GM23338 (cell line): ENCODE data around the gene MPP4. TPM values are rescaled to one million over a fixed set of nuclear protein-coding genes. Genes with fewer than 3 reads are reported as not detected.

Source experiments
- ATAC-seq: fragments of 200-7000 bp; cut with Tn5 transposase; 3 replicates; pipeline ENCODE4 v1.9.1; 2020
- DNase-seq: peaks from one replicate; pipeline ENCODE4 v3.0.0-alpha.2; 2015; ENCODE audit warnings: low spot score
- H2AFZ ChIP-seq: fragments of 200-600 bp; sonication (generic); 2 replicates; pipeline ENCODE4 v1.8.0; 2016; ENCODE audit warnings: antibody characterized with exemption, mild to moderate bottlenecking, moderate library complexity
- H3F3A ChIP-seq: fragments of 200-600 bp; sonication (generic); replicated peaks from 2 replicates; pipeline ENCODE4 v1.8.0; 2017; ENCODE audit warnings: antibody characterized with exemption, mixed run types, low read depth
- H3K27ac ChIP-seq: fragments of 200-600 bp; sonication (generic); 2 replicates; pipeline ENCODE4 v1.6.1; 2016; ENCODE audit warnings: low read depth
- H3K27me3 ChIP-seq: fragments of 200-600 bp; sonication (generic); 2 replicates; pipeline ENCODE4 v1.8.0; 2016; ENCODE audit warnings: mild to moderate bottlenecking, mixed run types, moderate library complexity; ENCODE audit not compliant: insufficient read depth
- H3K36me3 ChIP-seq: fragments of 200-600 bp; sonication (generic); 2 replicates; pipeline ENCODE4 v1.8.0; 2016; ENCODE audit warnings: mild to moderate bottlenecking; ENCODE audit not compliant: insufficient read depth
- H3K4me1 ChIP-seq: fragments of 200-600 bp; sonication (generic); 2 replicates; pipeline ENCODE4 v1.8.0; 2016; ENCODE audit warnings: mild to moderate bottlenecking, moderate library complexity; ENCODE audit not compliant: insufficient read depth
- H3K4me2 ChIP-seq: fragments of 200-600 bp; sonication (generic); 2 replicates; pipeline ENCODE4 v1.7.1; 2017; ENCODE audit warnings: mixed run types
- H3K4me3 ChIP-seq: fragments of 200-600 bp; sonication (generic); 2 replicates; pipeline ENCODE4 v1.6.1; 2016; ENCODE audit warnings: mixed run types
- H3K79me2 ChIP-seq: fragments of 200-600 bp; sonication (generic); replicated peaks from 2 replicates; pipeline ENCODE4 v1.8.0; 2017; ENCODE audit warnings: mild to moderate bottlenecking; ENCODE audit not compliant: insufficient read depth
- H3K9me2 ChIP-seq: fragments of 200-600 bp; sonication (generic); 2 replicates; pipeline ENCODE4 v1.8.0; 2017; ENCODE audit not compliant: insufficient read depth
- H4K20me1 ChIP-seq: fragments of 200-600 bp; sonication (generic); replicated peaks from 2 replicates; pipeline ENCODE4 v1.8.0; 2017; ENCODE audit warnings: mild to moderate bottlenecking; ENCODE audit not compliant: insufficient read depth
- H3K27ac Mint-ChIP-seq: 2 replicates; pipeline ENCODE4 v1.8.0; 2020; ENCODE audit warnings: inconsistent platforms, mild to moderate bottlenecking, moderate library complexity, mixed read lengths
- H3K27me3 Mint-ChIP-seq: 3 replicates; pipeline ENCODE4 v1.8.0; 2022; ENCODE audit warnings: low read depth, mild to moderate bottlenecking, moderate library complexity, mixed read lengths, inconsistent platforms; ENCODE audit not compliant: insufficient read depth, poor library complexity
- H3K36me3 Mint-ChIP-seq: 3 replicates; pipeline ENCODE4 v1.8.0; 2021; ENCODE audit warnings: low read depth, mild to moderate bottlenecking, inconsistent platforms, moderate library complexity, mixed read lengths
- H3K4me1 Mint-ChIP-seq: 3 replicates; pipeline ENCODE4 v1.8.0; 2020; ENCODE audit warnings: mild to moderate bottlenecking, inconsistent platforms, mixed read lengths
- H3K4me3 Mint-ChIP-seq: 3 replicates; pipeline ENCODE4 v1.8.0; 2021; ENCODE audit warnings: moderate library complexity, mild to moderate bottlenecking, inconsistent platforms, mixed read lengths
- H3K9me3 Mint-ChIP-seq: 3 replicates; pipeline ENCODE4 v1.8.0; 2020; ENCODE audit warnings: moderate library complexity, mild to moderate bottlenecking, inconsistent platforms, mixed read lengths
- CREB1 ChIP-seq: fragments of 250-450 bp; sonication (Bioruptor Pico); IDR thresholded peaks from 2 replicates; pipeline ENCODE4 v1.5.0; 2020; ENCODE audit warnings: low read depth, mild to moderate bottlenecking, moderate library complexity
- EZH2 ChIP-seq: fragments of 200-600 bp; sonication (generic); IDR thresholded peaks from one replicate; pipeline ENCODE4 v1.8.0; 2017; ENCODE audit warnings: antibody characterized with exemption, mild to moderate bottlenecking, low read depth; ENCODE audit not compliant: unreplicated experiment
- EZH2phosphoT487 ChIP-seq: fragments of 200-600 bp; sonication (generic); IDR thresholded peaks from one replicate; pipeline ENCODE4 v1.8.1; 2018; ENCODE audit warnings: antibody characterized with exemption; ENCODE audit not compliant: unreplicated experiment
- JUNB ChIP-seq: IDR thresholded peaks from one replicate; pipeline ENCODE4 v1.6.1; 2016; ENCODE audit warnings: antibody characterized with exemption; ENCODE audit not compliant: unreplicated experiment
- NANOG ChIP-seq: IDR thresholded peaks from 2 replicates; pipeline ENCODE4 v1.6.1; 2016; ENCODE audit warnings: antibody characterized with exemption, borderline replicate concordance
- POLR2AphosphoS5 ChIP-seq: IDR thresholded peaks from 2 replicates; pipeline ENCODE4 v1.6.1; 2016; ENCODE audit warnings: antibody characterized with exemption, low read depth
- STAT1 ChIP-seq: IDR thresholded peaks from one replicate; pipeline ENCODE4 v1.6.1; 2016; ENCODE audit warnings: antibody characterized with exemption; ENCODE audit not compliant: unreplicated experiment
- ZNF114 ChIP-seq: fragments of 250-450 bp; sonication (Bioruptor Pico); IDR thresholded peaks from 2 replicates; pipeline ENCODE4 v1.5.0; 2020; ENCODE audit warnings: mild to moderate bottlenecking, moderate library complexity
- ZNF331 ChIP-seq: fragments of 250-450 bp; sonication (Bioruptor Pico); IDR thresholded peaks from 2 replicates; pipeline ENCODE4 v1.5.0; 2020; ENCODE audit warnings: low read depth, mild to moderate bottlenecking, moderate library complexity
- polyA plus RNA-seq: library from polyadenylated mRNA; unstranded; fragments of >200 nt; fragmentation: Nextera tagmentation; extraction: Ambion mirVana; gene quantifications from 2 replicates; pipeline ENCODE4 v1.2.1, GENCODE V29; 2016
- total RNA-seq: library from RNA; depleted of rRNA; stranded (reverse); fragments of >200 nt; shearing (Covaris generic); gene quantifications from 2 replicates; pipeline ENCODE4 v1.2.3, GENCODE V29; 2014
- TF ChIP-seq, protein P1 (sequence below): IDR thresholded peaks from one replicate; pipeline ENCODE4 v1.6.1; 2018; ENCODE audit warnings: antibody characterized with exemption; ENCODE audit not compliant: unreplicated experiment
- TF ChIP-seq, protein P2 (sequence below): fragments of 250-450 bp; sonication (Bioruptor Pico); IDR thresholded peaks from 2 replicates; pipeline ENCODE4 v1.5.0; 2020; ENCODE audit warnings: mild to moderate bottlenecking, moderate library complexity
- TF ChIP-seq, protein P3 (sequence below): IDR thresholded peaks from 2 replicates; pipeline ENCODE4 v1.6.1; 2016; ENCODE audit warnings: antibody characterized with exemption

The MPP4 gene
- total and polyA plus RNA-seq, 2 experiments from 2014 or later: not detected

DNA sequence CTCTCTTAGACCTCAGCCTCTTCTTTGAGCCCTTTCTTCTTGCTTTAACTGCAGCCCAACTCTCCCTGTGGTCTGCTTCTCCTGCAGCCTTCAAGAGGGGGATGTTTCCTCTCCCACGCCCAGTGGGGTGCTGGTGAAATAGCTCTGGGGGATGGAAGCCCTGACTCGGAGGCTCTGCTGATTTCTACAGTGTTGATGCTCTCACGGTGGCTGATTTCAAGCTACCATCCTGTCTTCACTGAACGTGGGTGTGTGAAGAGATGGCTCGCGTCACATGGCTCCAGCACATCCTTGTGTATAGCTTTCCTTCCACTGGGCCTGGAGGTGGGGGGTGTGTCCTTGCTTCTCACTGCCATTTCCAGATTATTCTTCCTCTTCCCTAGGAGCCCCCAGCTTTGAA is 20.0 kb downstream of the MPP4 start (continued):
- TF ChIP-seq, protein P1, sequence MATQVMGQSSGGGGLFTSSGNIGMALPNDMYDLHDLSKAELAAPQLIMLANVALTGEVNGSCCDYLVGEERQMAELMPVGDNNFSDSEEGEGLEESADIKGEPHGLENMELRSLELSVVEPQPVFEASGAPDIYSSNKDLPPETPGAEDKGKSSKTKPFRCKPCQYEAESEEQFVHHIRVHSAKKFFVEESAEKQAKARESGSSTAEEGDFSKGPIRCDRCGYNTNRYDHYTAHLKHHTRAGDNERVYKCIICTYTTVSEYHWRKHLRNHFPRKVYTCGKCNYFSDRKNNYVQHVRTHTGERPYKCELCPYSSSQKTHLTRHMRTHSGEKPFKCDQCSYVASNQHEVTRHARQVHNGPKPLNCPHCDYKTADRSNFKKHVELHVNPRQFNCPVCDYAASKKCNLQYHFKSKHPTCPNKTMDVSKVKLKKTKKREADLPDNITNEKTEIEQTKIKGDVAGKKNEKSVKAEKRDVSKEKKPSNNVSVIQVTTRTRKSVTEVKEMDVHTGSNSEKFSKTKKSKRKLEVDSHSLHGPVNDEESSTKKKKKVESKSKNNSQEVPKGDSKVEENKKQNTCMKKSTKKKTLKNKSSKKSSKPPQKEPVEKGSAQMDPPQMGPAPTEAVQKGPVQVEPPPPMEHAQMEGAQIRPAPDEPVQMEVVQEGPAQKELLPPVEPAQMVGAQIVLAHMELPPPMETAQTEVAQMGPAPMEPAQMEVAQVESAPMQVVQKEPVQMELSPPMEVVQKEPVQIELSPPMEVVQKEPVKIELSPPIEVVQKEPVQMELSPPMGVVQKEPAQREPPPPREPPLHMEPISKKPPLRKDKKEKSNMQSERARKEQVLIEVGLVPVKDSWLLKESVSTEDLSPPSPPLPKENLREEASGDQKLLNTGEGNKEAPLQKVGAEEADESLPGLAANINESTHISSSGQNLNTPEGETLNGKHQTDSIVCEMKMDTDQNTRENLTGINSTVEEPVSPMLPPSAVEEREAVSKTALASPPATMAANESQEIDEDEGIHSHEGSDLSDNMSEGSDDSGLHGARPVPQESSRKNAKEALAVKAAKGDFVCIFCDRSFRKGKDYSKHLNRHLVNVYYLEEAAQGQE: no peak
- TF ChIP-seq JUNB (no peak), CREB1 (CRISPR knock-in tag) (no peak)

DNA sequence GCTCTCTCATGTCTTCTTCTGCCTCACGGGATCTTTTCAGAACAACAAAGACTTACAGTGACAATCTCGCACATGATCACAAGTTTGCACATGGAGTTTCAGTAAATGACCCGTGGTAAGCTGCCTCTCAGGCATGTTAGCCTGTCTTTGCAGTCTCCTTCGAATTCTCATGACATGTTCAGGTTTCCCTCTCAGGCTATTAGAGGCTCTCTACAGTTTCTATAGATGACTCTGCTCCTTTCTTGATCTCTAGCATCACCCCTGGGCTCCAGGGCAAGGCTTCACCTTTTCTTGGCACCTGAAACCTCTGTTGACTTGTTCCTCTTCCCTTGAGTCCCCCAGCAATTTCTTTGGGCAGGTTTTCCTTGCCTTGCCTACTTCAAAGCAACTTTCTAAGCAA is 23.0 kb downstream of the MPP4 start:
- Histone ChIP-seq H3K36me3 (no peaks in the 10 kb centered on the region), H3K27me3 (no peaks in the 10 kb centered on the region), H3K4me1 (peaks cover 8% of the 10 kb centered on the region), H3K27ac (no peak overlapping the region), H2AFZ (peak overlapping the region; percentile 17; the same call in 1 of the 2 replicates), H4K20me1 (no peaks in the 10 kb centered on the region), H3K9me2 (0 out of 2 replicates have a peak, but pooled peaks cover 2% of the 10 kb centered on the region), H3K4me2 (no peak overlapping the region), H3K4me3 (no peak overlapping the region), H3K79me2 (no peaks in the 10 kb centered on the region), H3F3A (no peaks in the 10 kb centered on the region)
- Mint-ChIP-seq H3K9me3 (no peaks in the 10 kb centered on the region), H3K36me3 (no peaks in the 10 kb centered on the region), H3K4me1 (peaks cover 18% of the 10 kb centered on the region), H3K4me3 (no peak overlapping the region), H3K27me3 (peaks cover 4% of the 10 kb centered on the region), H3K27ac (no peak overlapping the region)
- DNase-seq (no peak), ATAC-seq (no peak)
- TF ChIP-seq POLR2AphosphoS5 (no peak), CREB1 (CRISPR knock-in tag) (no peak), ZNF114 (no peak), EZH2 (no peak), EZH2phosphoT487 (no peak), NANOG (no peak), JUNB (no peak), ZNF331 (no peak), STAT1 (no peak)
- TF ChIP-seq, protein P2, sequence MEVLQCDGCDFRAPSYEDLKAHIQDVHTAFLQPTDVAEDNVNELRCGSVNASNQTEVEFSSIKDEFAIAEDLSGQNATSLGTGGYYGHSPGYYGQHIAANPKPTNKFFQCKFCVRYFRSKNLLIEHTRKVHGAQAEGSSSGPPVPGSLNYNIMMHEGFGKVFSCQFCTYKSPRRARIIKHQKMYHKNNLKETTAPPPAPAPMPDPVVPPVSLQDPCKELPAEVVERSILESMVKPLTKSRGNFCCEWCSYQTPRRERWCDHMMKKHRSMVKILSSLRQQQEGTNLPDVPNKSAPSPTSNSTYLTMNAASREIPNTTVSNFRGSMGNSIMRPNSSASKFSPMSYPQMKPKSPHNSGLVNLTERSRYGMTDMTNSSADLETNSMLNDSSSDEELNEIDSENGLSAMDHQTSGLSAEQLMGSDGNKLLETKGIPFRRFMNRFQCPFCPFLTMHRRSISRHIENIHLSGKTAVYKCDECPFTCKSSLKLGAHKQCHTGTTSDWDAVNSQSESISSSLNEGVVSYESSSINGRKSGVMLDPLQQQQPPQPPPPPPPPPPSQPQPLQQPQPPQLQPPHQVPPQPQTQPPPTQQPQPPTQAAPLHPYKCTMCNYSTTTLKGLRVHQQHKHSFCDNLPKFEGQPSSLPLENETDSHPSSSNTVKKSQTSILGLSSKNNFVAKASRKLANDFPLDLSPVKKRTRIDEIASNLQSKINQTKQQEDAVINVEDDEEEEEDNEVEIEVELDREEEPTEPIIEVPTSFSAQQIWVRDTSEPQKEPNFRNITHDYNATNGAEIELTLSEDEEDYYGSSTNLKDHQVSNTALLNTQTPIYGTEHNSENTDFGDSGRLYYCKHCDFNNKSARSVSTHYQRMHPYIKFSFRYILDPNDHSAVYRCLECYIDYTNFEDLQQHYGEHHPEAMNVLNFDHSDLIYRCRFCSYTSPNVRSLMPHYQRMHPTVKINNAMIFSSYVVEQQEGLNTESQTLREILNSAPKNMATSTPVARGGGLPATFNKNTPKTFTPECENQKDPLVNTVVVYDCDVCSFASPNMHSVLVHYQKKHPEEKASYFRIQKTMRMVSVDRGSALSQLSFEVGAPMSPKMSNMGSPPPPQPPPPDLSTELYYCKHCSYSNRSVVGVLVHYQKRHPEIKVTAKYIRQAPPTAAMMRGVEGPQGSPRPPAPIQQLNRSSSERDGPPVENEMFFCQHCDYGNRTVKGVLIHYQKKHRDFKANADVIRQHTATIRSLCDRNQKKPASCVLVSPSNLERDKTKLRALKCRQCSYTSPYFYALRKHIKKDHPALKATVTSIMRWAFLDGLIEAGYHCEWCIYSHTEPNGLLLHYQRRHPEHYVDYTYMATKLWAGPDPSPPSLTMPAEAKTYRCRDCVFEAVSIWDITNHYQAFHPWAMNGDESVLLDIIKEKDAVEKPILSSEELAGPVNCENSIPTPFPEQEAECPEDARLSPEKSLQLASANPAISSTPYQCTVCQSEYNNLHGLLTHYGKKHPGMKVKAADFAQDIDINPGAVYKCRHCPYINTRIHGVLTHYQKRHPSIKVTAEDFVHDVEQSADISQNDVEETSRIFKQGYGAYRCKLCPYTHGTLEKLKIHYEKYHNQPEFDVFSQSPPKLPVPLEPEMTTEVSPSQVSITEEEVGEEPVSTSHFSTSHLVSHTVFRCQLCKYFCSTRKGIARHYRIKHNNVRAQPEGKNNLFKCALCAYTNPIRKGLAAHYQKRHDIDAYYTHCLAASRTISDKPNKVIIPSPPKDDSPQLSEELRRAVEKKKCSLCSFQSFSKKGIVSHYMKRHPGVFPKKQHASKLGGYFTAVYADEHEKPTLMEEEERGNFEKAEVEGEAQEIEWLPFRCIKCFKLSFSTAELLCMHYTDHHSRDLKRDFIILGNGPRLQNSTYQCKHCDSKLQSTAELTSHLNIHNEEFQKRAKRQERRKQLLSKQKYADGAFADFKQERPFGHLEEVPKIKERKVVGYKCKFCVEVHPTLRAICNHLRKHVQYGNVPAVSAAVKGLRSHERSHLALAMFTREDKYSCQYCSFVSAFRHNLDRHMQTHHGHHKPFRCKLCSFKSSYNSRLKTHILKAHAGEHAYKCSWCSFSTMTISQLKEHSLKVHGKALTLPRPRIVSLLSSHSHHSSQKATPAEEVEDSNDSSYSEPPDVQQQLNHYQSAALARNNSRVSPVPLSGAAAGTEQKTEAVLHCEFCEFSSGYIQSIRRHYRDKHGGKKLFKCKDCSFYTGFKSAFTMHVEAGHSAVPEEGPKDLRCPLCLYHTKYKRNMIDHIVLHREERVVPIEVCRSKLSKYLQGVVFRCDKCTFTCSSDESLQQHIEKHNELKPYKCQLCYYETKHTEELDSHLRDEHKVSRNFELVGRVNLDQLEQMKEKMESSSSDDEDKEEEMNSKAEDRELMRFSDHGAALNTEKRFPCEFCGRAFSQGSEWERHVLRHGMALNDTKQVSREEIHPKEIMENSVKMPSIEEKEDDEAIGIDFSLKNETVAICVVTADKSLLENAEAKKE: no peak
- TF ChIP-seq, protein P3, sequence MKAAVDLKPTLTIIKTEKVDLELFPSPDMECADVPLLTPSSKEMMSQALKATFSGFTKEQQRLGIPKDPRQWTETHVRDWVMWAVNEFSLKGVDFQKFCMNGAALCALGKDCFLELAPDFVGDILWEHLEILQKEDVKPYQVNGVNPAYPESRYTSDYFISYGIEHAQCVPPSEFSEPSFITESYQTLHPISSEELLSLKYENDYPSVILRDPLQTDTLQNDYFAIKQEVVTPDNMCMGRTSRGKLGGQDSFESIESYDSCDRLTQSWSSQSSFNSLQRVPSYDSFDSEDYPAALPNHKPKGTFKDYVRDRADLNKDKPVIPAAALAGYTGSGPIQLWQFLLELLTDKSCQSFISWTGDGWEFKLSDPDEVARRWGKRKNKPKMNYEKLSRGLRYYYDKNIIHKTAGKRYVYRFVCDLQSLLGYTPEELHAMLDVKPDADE: no peak
